Measurements from ENCODE around the gene PTPA. TPM values are rescaled to one million over a fixed set of nuclear protein-coding genes. Genes with fewer than 3 reads are reported as not detected.

The PTPA gene
- total and polyA plus RNA-seq, 2 of the 4 experiments (the other 2 are of a cell fraction) = 124 to 149 TPM

- H2AK5ac ChIP-seq (ENCODE audit: low read depth, low read length) = peak overlapping the region; percentile 18; the same call in 1 of the 2 replicates
- ATAC-seq (ENCODE audit: low read depth) (no peak), DNase-seq (no peak)
- H3K23ac ChIP-seq (ENCODE audit: low read depth, low read length) = no peak overlapping the region
- no peak overlapping the region for H3K18ac ChIP-seq (ENCODE audit: low read depth, low read length)
- H2BK20ac ChIP-seq (ENCODE audit: low read depth, low read length) = no peak overlapping the region
- H3K4me1 ChIP-seq (ENCODE audit: control insufficient read depth, insufficient read depth, low read length) = peaks cover 8% of the 10 kb centered on the region
- no peaks in the 10 kb centered on the region for H4K20me1 ChIP-seq (ENCODE audit: insufficient read depth, low read length)
- H2BK120ac ChIP-seq (ENCODE audit: low read depth, low read length) = no peak overlapping the region
- H3K9me1 ChIP-seq (ENCODE audit: insufficient read depth, low read length) = peaks cover 7% of the 10 kb centered on the region; the same call in 1 of the 2 replicates
- dilution Hi-C loops (cut with HindIII; ENCODE audit: low sequenced_read_pairs, unreplicated experiment) = no loop called here
- H3K27me3 ChIP-seq (ENCODE audit: control insufficient read depth, insufficient read depth, low read length) = no peaks in the 10 kb centered on the region
- H3K79me1 ChIP-seq (ENCODE audit: low read depth in 1 of 2, low read length in 2 of 2) = peaks cover 16 to 57% of the 10 kb centered on the region in 2 experiments
- POLR2A ChIA-PET (ENCODE audit: unreplicated experiment) = no interaction called here
- no peak overlapping the region for H3K14ac ChIP-seq (replicated peaks; ENCODE audit: low read depth, low read length)
- H4K91ac ChIP-seq (ENCODE audit: insufficient read depth, low read depth, low read length) = no peak overlapping the region; the same call in 1 of the 2 replicates
- peaks cover 37% of the 10 kb centered on the region for H3K36me3 ChIP-seq (ENCODE audit: control insufficient read depth, insufficient read depth, low read length)
- H2AK9ac ChIP-seq (replicated peaks; ENCODE audit: low read depth, low read length, poor library complexity) = no peak overlapping the region
- 98% methylated on average over 8 of the region's 15 CpGs; no CpG with 5 or more reads in 1 of the 2 experiments for WGBS, 2 experiments (ENCODE audit: extremely low coverage in 2 of 2, insufficient read length in 1 of 2)
- no peak overlapping the region for H3K56ac ChIP-seq (ENCODE audit: extremely low read depth, insufficient read depth, low read length)
- no peak overlapping the region for H4K8ac ChIP-seq (ENCODE audit: low read depth in 2 of 2, low read length in 2 of 2)
- intact Hi-C loops (cut with micrococcal nuclease) = no loop called here
- no peaks in the 10 kb centered on the region for H3K9me3 ChIP-seq (ENCODE audit: control insufficient read depth, insufficient read depth, low read length)
- no peak overlapping the region for H4K5ac ChIP-seq (ENCODE audit: low read depth, low read length)
- CTCF ChIA-PET = no interaction called here
- H3K4me3 ChIP-seq (ENCODE audit: insufficient read depth, low read depth, low read length) = no peak overlapping the region
- H2BK15ac ChIP-seq (ENCODE audit: low read depth, low read length) = no peak overlapping the region
- no TSS peak for BruUV-seq (replicated peaks)
- no peak overlapping the region for H3K9ac ChIP-seq (ENCODE audit: low read depth, low read length)
- no peak for TF ChIP-seq BHLHE40 (IDR thresholded peaks at IDR 0.05; ENCODE audit: low read depth, low read length)
- H3K27ac ChIP-seq (ENCODE audit: insufficient read depth, low read length) = no peak overlapping the region
- H2AFZ ChIP-seq (replicated peaks; ENCODE audit: low read length, poor library complexity) = no peak overlapping the region
- no peak overlapping the region for H3K4ac ChIP-seq (ENCODE audit: low read depth, low read length)
- in situ Hi-C loops (cut with MboI; ENCODE audit: low sequenced_read_pairs) = no loop called here
- H3K4me2 ChIP-seq (ENCODE audit: low read depth, low read length) = no peak overlapping the region
- no peak overlapping the region for H2BK5ac ChIP-seq (ENCODE audit: low read depth, low read length, poor library complexity, severe bottlenecking)
These were observed 40.3 kb downstream of the PTPA start for GRCh38 chr9:129151469-129151868.

All from IMR-90 (cell line).